Gastrocnemius medialis (tissue), 4 donors: ENCODE measurements around the gene ADCY9. TPM values are rescaled to one million over a fixed set of nuclear protein-coding genes. Genes with fewer than 3 reads are reported as not detected.

Experiments used
- ATAC-seq, 2 donors: fragments of 150-250 bp; one replicate each; pipeline ENCODE4 v1.9.1; 2016
- DNase-seq, 2 donors: peaks; one replicate each; pipeline ENCODE4 v3.0.0-alpha.2; 2019
- H3K27ac ChIP-seq, 4 donors: fragments of 200-600 bp; sonication (generic); 1 replicate in 1 of 4; 2 replicates in 3 of 4; pipeline ENCODE4 v1.5.1; 2016 to 2018; ENCODE audit warnings: mild to moderate bottlenecking in 2 of 4, moderate library complexity in 1 of 4
- H3K27me3 ChIP-seq, 3 donors: fragments of 200-600 bp; sonication (generic) in 2 of 3; 1 replicate in 1 of 3; 2 replicates in 2 of 3; pipeline versions ENCODE4 v1.5.1 to v1.6.0; 2016 to 2019; ENCODE audit warnings: mild to moderate bottlenecking in 1 of 3, moderate library complexity in 1 of 3
- H3K36me3 ChIP-seq, 2 donors: fragments of 200-600 bp; sonication (generic) in 1 of 2; one replicate each; pipeline ENCODE4 v1.5.1; 2017 to 2018
- H3K4me1 ChIP-seq, 2 donors: fragments of 200-600 bp; sonication (generic) in 1 of 2; one replicate each; pipeline ENCODE4 v1.5.1; 2016 to 2017; ENCODE audit warnings: mild to moderate bottlenecking in 2 of 2
- H3K4me3 ChIP-seq, 4 donors: fragments of 200-600 bp; sonication (generic) in 3 of 4; 1 replicate in 1 of 4; 2 replicates in 3 of 4; pipeline ENCODE4 v1.5.1; 2016 to 2019; ENCODE audit warnings: mild to moderate bottlenecking in 2 of 4
- H3K9me3 ChIP-seq, 3 donors: fragments of 200-600 bp; sonication (generic) in 2 of 3; 1 replicate in 1 of 3; 2 replicates in 2 of 3; pipeline ENCODE4 v1.5.1; 2016 to 2019
- POLR2A ChIP-seq, 2 donors: fragments of 450-650 bp; IDR thresholded peaks; one replicate each; pipeline ENCODE4 v1.6.1; 2017; ENCODE audit warnings: antibody characterized with exemption in 2 of 2, mild to moderate bottlenecking in 2 of 2, moderate library complexity in 2 of 2
- in situ Hi-C, 4 donors: fragments of 200-750 bp; cut with MboI; loops; one replicate each; pipeline versions ENCODE4 v1.15.0 to v1.8.0; 2017; ENCODE audit warnings: low sequenced_read_pairs in 4 of 4
- intact Hi-C: fragments of 100-400 bp; cut with DNase I; formaldehyde crosslinking; loops from one replicate; pipeline ENCODE4 v1.15.1; 2023; ENCODE audit warnings: low total_unique reads
- total RNA-seq, 4 donors: library from RNA; depleted of rRNA; stranded (reverse); fragments of >200 nt; gene quantifications; one replicate each; pipeline versions ENCODE4 v1.1.0 to v1.2.3, GENCODE V29; 2016
- TF ChIP-seq, protein P1 (sequence below), 5 experiments: fragments of 450-650 bp in 3 of 5; fragments of 200-600 bp in 2 of 5; sonication (generic) in 2 of 5; IDR thresholded peaks in 4 of 5; conservative IDR thresholded peaks in 1 of 5; 1 replicate in 4 of 5; 2 replicates in 1 of 5; pipeline ENCODE4 v1.5.1; 2016 to 2019; ENCODE audit warnings: antibody characterized with exemption in 5 of 5, mild to moderate bottlenecking in 3 of 5, moderate library complexity in 3 of 5

The ADCY9 gene
- total RNA-seq, 4 donors from 2014 or later: 84.9 to 223 (median 163) TPM

DNA sequence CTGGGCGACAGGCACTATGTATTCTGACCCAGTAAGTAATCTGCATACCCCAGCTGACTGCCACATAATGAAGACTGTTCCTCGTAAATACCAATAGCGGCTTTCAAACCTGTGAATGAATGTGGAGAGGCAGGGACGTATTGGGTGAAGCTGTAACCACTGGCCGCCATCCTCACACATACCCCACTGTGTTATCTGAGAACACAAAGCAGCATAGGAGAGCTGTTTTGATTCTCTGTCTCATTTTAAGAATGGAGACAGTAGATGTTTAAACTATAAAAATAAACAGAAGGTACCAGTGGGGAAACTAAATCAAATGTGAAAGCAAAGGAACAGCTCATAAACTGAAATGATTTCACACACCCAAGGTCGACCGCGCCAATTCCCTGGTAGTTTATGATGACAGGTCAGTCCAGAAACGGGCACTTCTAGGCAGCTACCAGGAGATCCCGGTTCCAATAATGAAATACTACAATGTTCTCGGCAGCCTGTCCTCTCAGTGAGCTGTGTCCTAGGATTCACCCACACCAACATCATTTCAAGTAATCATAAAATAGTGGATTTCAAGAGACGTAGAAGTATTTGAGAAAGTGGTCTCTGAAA lies 109.7 kb downstream of the ADCY9 start:
- no peak for TF ChIP-seq POLR2A (IDR thresholded peaks at IDR 0.05)
- TF ChIP-seq, protein P1, sequence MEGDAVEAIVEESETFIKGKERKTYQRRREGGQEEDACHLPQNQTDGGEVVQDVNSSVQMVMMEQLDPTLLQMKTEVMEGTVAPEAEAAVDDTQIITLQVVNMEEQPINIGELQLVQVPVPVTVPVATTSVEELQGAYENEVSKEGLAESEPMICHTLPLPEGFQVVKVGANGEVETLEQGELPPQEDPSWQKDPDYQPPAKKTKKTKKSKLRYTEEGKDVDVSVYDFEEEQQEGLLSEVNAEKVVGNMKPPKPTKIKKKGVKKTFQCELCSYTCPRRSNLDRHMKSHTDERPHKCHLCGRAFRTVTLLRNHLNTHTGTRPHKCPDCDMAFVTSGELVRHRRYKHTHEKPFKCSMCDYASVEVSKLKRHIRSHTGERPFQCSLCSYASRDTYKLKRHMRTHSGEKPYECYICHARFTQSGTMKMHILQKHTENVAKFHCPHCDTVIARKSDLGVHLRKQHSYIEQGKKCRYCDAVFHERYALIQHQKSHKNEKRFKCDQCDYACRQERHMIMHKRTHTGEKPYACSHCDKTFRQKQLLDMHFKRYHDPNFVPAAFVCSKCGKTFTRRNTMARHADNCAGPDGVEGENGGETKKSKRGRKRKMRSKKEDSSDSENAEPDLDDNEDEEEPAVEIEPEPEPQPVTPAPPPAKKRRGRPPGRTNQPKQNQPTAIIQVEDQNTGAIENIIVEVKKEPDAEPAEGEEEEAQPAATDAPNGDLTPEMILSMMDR (IDR thresholded peaks at IDR 0.05 in 4 of 5, conservative IDR thresholded peaks at IDR 0.05 in 1 of 5): no peak
- no peak overlapping the region for H3K4me3 ChIP-seq
- no peaks in the 10 kb centered on the region for H3K36me3 ChIP-seq
- in situ Hi-C loops: no loop called here
- DNase-seq (no peak), ATAC-seq (no peak)
- no peaks in the 10 kb centered on the region for H3K9me3 ChIP-seq
- H3K4me1 ChIP-seq: no peaks in the 10 kb centered on the region
- H3K27me3 ChIP-seq: no peaks in the 10 kb centered on the region
- no peak overlapping the region for H3K27ac ChIP-seq
- intact Hi-C loops: no loop called here

DNA sequence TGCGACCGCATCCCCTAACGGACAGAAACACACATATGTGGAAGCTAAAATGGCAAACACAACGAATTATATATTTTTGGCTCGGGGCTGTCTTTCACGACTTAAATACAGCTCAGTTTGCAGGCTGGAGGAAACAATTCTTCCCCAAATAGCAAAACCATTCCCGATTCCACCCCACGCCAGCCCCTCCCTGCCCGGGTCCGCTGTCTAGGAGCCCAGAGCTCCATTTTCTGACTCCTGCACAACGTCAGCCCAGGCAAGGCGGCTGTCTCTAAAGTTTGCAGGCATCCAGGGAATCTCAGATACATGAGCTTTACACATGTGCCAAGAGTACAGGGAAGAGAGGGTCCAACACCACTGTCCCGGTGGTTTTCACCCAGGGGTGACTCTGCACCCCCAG lies 110.5 kb downstream of the ADCY9 start:
- no peak overlapping the region for H3K4me3 ChIP-seq
- no peaks in the 10 kb centered on the region for H3K36me3 ChIP-seq
- in situ Hi-C loops (no loop called here), intact Hi-C loops (no loop called here)
- H3K4me1 ChIP-seq: no peaks in the 10 kb centered on the region
- no peaks in the 10 kb centered on the region for H3K27me3 ChIP-seq
- DNase-seq (no peak), ATAC-seq (no peak)
- H3K9me3 ChIP-seq: no peaks in the 10 kb centered on the region
- no peak overlapping the region for H3K27ac ChIP-seq
- TF ChIP-seq, protein P1 (IDR thresholded peaks at IDR 0.05 in 4 of 5, conservative IDR thresholded peaks at IDR 0.05 in 1 of 5): no peak
- TF ChIP-seq POLR2A (IDR thresholded peaks at IDR 0.05): no peak

DNA sequence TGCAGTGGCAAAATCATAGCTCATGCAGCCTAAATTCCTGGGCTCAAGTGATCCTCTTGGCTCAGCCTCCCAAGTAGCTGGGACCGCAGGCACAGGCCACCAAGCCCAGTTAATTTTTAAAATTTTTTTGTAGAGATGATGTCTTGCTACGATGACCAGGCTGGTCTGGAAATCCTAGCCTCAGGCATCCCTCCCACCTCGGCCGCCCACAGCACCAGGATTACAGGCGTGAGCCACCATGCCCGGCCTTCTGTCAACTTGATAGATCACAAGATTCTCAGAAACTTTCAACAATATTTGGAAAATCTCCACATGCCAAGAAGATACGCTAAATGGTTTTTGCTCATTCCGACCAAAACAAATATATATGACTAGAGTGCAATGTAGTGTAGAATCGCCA lies 111.0 kb downstream of the ADCY9 start:
- TF ChIP-seq, protein P1 (IDR thresholded peaks at IDR 0.05 in 4 of 5, conservative IDR thresholded peaks at IDR 0.05 in 1 of 5): no peak
- TF ChIP-seq POLR2A (IDR thresholded peaks at IDR 0.05): no peak
- Histone ChIP-seq H3K9me3 (no peaks in the 10 kb centered on the region), H3K36me3 (no peaks in the 10 kb centered on the region), H3K4me3 (no peak overlapping the region), H3K4me1 (peaks cover 0 to 2% of the 10 kb centered on the region in 2 donors), H3K27me3 (no peaks in the 10 kb centered on the region), H3K27ac (no peak overlapping the region)
- ATAC-seq (no peak), DNase-seq (no peak)
- intact Hi-C loops: no loop called here
- in situ Hi-C loops: no loop called here

DNA sequence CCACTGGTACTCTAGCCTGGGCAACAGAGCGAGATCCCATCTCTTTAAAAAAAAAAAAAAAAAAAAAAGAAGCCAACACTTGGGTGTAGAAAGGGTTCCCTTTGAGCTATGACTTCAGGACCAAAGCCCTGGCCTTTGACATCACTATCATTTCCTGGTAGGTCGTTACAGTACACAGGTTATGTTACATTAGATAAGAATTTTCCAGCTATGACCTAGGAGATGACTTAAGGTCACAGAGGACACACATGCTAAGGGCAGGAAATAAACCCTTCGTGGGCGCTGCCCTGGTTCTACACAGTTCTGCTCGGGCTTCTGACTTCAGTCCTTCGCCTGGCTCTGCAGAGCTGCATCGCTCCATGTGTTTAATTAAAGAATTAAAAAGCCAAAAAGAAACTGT lies 112.0 kb downstream of the ADCY9 start:
- ATAC-seq (no peak), DNase-seq (no peak)
- H3K9me3 ChIP-seq: no peaks in the 10 kb centered on the region
- in situ Hi-C loops (no loop called here), intact Hi-C loops (no loop called here)
- peaks cover 6 to 13% of the 10 kb centered on the region in 2 donors for H3K4me1 ChIP-seq
- TF ChIP-seq, protein P1 (IDR thresholded peaks at IDR 0.05 in 4 of 5, conservative IDR thresholded peaks at IDR 0.05 in 1 of 5): no peak
- TF ChIP-seq POLR2A (IDR thresholded peaks at IDR 0.05): no peak
- no peak overlapping the region for H3K27ac ChIP-seq
- H3K36me3 ChIP-seq: no peaks in the 10 kb centered on the region
- H3K27me3 ChIP-seq: no peaks in the 10 kb centered on the region
- no peak overlapping the region for H3K4me3 ChIP-seq

DNA sequence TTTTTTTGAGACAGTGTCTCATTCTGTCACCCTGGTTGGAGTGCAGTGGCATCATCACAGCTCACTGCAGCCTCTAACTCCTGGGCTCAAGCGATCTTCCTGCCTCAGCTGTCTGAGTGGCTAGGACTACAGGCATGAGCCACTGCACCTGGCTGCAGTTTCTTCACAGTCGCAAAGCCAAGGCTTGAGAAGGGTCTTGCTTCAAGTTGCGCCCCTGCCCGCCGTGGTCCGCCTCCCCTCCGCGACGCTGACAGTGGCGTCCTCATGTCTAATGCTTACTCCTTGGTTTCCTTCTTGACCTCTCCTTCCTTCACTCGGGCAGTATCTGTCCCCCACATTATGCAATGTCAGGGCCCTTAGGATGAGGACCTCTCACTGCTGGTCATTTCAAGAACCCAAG lies 112.7 kb downstream of the ADCY9 start:
- H3K4me1 ChIP-seq: peaks cover 12 to 19% of the 10 kb centered on the region in 2 donors
- TF ChIP-seq, protein P1 (IDR thresholded peaks at IDR 0.05 in 4 of 5, conservative IDR thresholded peaks at IDR 0.05 in 1 of 5): no peak
- no peak for TF ChIP-seq POLR2A (IDR thresholded peaks at IDR 0.05)
- ATAC-seq (no peak), DNase-seq (no peak)
- intact Hi-C loops (no loop called here), in situ Hi-C loops (no loop called here)
- no peaks in the 10 kb centered on the region for H3K27me3 ChIP-seq
- H3K36me3 ChIP-seq: no peaks in the 10 kb centered on the region
- H3K27ac ChIP-seq: no peak overlapping the region
- H3K4me3 ChIP-seq: no peak overlapping the region
- H3K9me3 ChIP-seq: no peaks in the 10 kb centered on the region
